WI38 (cell line): Measurements from ENCODE around the gene FERMT1.

ENCODE experiments used
- H3K4me3 ChIP-seq: 2 replicates; pipeline ENCODE4 v1.5.1; 2011; ENCODE audit warnings: low read depth, mild to moderate bottlenecking, control low read depth, low read length
- TF ChIP-seq, protein P1 (sequence below): IDR thresholded peaks from 2 replicates; pipeline ENCODE4 v1.5.1; 2012; ENCODE audit warnings: low read depth, mild to moderate bottlenecking, control low read depth, low read length

The FERMT1 gene

DNA sequence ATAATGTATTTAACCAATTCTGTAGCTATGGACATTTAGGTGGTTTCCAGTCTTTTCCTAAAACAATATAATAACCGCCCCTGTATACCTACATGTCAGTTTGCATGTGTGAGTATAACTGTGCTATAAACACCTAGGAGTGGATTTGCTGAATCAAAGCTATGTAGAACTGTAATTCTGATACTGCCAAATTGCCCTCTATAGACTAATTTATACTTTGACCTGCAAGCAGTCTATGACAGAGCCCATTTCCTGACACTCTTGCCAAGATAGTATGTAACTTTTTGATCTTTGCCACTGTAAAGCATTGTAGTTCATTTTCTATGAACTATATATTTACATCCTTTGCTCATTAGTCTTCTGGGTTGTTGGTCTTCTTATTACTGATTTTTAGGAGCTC lies 19.5 kb downstream of the FERMT1 start:
- H3K4me3 ChIP-seq, result no peak overlapping the region
- TF ChIP-seq, protein P1, sequence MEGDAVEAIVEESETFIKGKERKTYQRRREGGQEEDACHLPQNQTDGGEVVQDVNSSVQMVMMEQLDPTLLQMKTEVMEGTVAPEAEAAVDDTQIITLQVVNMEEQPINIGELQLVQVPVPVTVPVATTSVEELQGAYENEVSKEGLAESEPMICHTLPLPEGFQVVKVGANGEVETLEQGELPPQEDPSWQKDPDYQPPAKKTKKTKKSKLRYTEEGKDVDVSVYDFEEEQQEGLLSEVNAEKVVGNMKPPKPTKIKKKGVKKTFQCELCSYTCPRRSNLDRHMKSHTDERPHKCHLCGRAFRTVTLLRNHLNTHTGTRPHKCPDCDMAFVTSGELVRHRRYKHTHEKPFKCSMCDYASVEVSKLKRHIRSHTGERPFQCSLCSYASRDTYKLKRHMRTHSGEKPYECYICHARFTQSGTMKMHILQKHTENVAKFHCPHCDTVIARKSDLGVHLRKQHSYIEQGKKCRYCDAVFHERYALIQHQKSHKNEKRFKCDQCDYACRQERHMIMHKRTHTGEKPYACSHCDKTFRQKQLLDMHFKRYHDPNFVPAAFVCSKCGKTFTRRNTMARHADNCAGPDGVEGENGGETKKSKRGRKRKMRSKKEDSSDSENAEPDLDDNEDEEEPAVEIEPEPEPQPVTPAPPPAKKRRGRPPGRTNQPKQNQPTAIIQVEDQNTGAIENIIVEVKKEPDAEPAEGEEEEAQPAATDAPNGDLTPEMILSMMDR, result no peak

DNA sequence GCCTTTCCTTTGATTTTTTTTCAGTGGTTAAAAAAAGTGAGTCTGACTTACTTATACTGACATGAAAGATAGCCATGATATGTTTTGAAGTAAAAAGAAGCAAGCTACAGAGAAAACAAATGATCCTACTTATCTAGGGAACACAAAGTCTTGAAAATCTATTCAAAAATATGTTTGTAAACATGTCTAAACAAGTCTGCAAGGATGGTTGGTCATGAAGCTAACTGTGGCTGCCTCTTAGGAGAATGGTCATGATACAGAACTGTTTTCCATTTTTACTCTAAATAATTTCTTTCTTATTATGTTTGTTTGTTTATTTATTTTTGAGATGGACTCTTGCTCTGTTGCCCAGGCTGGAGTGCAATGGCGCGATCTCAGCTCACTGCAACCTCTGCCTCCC lies 21.5 kb downstream of the FERMT1 start:
- TF ChIP-seq, protein P1, result no peak
- H3K4me3 ChIP-seq, result no peak overlapping the region

DNA sequence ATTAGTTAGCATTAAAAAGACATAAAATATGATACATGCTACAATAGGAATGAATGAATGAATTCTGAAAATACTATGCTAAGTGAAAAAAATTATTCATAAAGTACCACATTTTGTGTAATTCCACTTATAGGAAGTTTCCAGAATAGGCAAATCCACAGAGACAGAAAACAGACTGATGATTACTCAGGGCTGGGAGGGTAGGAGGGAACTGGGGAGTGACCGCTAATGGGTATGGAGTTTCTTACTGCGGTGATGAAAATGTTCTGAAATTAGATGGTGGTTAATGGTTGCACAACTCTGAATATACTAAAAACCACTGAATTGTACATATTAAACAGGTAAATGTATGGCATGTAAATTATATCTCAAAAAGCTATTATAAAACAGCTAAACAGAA lies 22.6 kb downstream of the FERMT1 start:
- TF ChIP-seq, protein P1, result no peak
- H3K4me3 ChIP-seq, result no peak overlapping the region

DNA sequence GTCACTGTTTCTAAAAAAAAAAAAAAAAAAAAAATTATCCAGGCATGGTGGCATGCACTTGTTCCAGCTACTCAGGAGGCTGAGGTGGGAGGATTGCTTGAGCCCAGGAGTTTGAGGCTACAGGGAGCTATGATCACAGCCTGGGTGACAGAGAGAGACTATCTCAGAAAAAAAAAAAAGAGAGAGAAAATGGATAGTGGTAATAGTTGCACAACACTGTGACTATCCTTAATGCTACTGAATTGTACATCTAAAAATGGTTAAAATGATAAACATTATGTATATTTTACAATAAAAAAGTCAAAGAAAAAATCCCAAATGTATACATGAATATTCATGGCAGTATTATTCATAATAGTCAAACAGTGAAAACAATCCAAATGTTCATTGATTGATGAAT lies 23.0 kb downstream of the FERMT1 start:
- TF ChIP-seq, protein P1, result no peak
- H3K4me3 ChIP-seq, result no peak overlapping the region

DNA sequence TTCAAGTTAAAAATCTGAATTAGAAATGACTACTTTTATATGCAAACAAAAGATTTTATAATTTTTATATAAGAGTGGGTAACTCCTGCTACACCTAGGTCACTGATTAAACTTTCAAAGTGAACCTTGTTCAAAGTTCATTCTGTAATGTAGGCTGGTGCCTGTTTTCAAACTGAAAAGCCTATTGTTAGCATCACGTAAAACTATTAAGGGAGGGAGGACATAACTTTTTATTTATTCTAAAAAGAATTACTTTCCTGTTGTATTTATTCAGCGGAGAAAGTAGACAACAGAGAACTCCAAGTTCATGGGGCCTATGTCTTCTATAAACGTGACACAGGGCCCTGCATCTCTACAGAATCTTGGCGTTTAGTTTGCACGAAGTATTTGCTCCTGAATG lies 27.4 kb downstream of the FERMT1 start:
- no peak overlapping the region for H3K4me3 ChIP-seq
- TF ChIP-seq, protein P1, result no peak

DNA sequence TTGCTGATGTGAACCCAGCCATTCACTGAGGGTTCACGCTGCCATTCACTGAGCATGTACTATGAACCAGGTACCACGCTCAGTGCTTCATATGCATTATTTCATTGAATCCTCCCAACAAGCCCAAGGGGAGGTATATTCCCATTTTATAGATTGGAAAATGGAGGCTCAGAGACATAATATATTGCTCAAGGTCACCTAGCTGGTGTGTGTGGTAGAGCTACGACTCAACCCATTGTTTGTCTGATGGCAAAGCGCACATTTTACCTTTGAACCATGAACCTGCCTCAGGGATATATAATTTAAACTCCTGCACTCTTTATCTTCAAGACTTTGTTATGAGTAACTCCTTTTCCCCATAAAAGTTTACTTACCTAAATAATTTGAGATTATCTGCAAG lies 28.3 kb downstream of the FERMT1 start:
- TF ChIP-seq, protein P1, result no peak
- no peak overlapping the region for H3K4me3 ChIP-seq

DNA sequence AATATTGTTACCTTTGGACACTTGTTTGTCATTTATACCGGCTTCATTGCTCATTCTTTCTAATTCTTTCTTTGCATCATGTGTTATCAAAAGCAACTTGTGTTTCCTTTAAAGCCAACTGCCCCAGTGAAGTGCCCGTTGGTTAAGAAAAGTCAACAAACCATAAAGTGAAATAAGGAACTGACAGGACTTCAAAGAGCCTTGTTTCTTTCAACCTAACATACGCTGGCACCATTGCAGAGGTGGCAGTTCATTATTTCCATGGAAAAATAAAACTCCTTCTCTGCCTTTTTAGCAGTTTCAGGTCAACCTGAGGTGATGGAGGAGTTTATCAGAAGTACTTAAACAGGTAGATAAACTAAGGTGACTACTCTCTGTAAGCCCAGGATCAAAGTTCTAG lies 28.8 kb downstream of the FERMT1 start:
- no peak overlapping the region for H3K4me3 ChIP-seq
- TF ChIP-seq, protein P1, result no peak
